ENCODE results near the gene FAM227A. TPM values are rescaled to one million over a fixed set of nuclear protein-coding genes. Genes with fewer than 3 reads are reported as not detected.

Gene FAM227A
- total and polyA plus RNA-seq, 2 of the 8 experiments (the other 6 are each of a cell fraction or from before 2014, with no cell fraction given): 2.1 to 3.9 TPM

- no peak for TF ChIP-seq FOSL1 (IDR thresholded peaks at IDR 0.05; ENCODE audit: insufficient read depth, low read depth, low read length)
These were observed 32.8 kb downstream of the FAM227A start (continued) for GRCh38 chr22:38623351-38623750.
